ENCODE data around the gene ALDH1B1.

Gene ALDH1B1

DNA sequence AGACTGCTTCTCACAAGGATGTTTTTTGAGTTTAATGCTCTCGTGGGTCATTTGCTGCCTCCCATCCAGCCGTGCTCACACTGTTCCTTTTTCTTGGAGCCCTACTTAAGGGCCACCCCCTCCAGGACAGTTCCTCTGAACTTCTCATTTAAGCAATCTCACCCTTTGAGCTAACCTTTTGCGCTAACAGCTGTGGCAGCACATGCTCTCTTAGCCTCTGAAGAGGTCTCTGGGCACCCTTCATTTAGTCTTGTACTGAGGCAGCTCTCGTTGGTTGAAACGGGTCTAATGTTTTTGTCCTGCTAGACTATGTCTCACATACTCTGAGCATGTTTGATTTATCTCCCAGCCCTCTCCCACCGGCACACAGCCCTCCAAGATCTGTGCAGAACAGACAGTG lies 11.8 kb downstream of the ALDH1B1 start:
- TF ChIP-seq, protein P1, sequence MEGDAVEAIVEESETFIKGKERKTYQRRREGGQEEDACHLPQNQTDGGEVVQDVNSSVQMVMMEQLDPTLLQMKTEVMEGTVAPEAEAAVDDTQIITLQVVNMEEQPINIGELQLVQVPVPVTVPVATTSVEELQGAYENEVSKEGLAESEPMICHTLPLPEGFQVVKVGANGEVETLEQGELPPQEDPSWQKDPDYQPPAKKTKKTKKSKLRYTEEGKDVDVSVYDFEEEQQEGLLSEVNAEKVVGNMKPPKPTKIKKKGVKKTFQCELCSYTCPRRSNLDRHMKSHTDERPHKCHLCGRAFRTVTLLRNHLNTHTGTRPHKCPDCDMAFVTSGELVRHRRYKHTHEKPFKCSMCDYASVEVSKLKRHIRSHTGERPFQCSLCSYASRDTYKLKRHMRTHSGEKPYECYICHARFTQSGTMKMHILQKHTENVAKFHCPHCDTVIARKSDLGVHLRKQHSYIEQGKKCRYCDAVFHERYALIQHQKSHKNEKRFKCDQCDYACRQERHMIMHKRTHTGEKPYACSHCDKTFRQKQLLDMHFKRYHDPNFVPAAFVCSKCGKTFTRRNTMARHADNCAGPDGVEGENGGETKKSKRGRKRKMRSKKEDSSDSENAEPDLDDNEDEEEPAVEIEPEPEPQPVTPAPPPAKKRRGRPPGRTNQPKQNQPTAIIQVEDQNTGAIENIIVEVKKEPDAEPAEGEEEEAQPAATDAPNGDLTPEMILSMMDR (IDR thresholded peaks at IDR 0.05; ENCODE audit: low read depth, low read length), result no peak
- no peak for DNase-seq (ENCODE audit: low read depth in 2 of 2)

DNA sequence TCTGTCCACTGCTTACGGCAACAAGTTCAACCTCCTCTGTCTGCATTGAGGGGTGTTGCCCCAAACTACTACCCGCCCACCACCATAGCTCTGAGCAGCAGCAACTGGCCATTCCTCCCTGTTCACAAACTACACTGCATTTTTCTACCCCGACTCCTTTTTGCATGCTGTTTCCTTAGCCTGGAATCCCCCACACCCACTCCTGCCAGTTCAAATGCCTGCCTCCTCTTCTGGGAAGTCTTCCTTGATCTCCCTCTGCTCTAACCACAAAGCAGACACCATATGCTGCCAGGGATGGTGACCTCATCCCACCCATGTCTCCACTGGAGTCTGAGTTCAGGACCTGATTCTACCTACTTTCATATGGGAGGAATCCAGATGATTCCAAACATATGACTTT lies 13.3 kb downstream of the ALDH1B1 start:
- TF ChIP-seq, protein P1 (IDR thresholded peaks at IDR 0.05; ENCODE audit: low read depth, low read length), result no peak
- no peak for DNase-seq (ENCODE audit: low read depth in 2 of 2)
- H3K4me3 ChIP-seq (replicated peaks in 1 of 2; ENCODE audit: low read depth in 2 of 2, low read length in 2 of 2), result no peak overlapping the region

More for the DNA sequence above, 11.8 kb downstream of the ALDH1B1 start:
- no peak overlapping the region for H3K4me3 ChIP-seq (replicated peaks in 1 of 2; ENCODE audit: low read depth in 2 of 2, low read length in 2 of 2)

DNA sequence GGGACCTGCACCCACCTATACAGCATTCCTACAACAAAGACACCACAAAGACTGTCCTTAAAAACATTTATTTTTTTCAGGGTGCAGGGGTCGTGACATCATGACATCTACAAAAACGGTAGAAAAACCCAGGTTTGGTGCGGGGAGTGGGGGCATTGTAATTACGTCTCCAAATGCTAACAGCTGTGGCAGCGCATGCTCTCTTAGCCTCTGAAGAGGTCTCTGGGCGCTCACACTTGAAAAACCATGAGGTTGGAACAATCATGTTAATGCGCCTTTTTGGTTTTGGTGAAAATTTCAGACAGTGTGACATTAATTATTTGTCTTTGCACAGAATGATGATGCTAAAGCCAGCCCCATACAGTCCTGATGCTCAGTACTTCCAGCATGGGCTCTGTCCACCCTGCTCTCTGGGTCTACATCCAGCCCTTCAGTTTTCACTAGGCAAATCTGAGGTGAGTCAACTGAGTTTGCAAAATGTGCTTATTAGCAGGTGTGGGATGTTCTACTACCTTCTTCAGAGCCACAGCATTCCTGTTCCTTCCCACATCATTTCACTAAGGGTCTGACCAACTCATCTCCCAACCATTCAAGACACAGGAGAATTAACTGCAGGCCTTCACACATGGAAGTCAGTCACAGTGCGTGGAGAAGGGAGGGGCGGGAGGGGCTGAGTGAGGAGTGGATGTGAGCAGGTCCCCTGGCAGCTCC lies 14.1 kb downstream of the ALDH1B1 start:
- no peak for DNase-seq (ENCODE audit: low read depth in 2 of 2)
- TF ChIP-seq, protein P1 (IDR thresholded peaks at IDR 0.05; ENCODE audit: low read depth, low read length), result no peak
- no peak overlapping the region for H3K4me3 ChIP-seq (replicated peaks in 1 of 2; ENCODE audit: low read depth in 2 of 2, low read length in 2 of 2)

DNA sequence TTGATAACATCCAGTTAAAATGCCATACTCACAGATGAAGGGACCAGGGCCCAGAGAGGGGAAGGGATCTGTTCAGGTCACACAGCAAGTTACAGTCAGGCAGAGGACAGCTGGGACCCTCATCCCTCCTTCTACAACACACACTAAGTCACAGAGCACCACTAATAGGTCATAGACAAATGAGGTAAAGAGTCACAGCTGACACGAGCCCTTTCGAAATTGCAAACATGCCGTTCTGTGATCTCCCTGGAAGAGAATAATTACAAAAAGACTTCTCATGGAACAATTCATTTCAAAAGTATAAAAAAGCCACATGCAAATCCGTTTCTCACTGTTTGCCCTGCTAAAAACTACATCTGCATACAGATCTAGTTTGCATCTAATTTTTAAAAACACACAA lies 16.2 kb downstream of the ALDH1B1 start:
- H3K4me3 ChIP-seq (replicated peaks in 1 of 2; ENCODE audit: low read depth in 2 of 2, low read length in 2 of 2), result no peak overlapping the region
- DNase-seq (ENCODE audit: low read depth in 2 of 2), result no peak
- TF ChIP-seq, protein P1 (IDR thresholded peaks at IDR 0.05; ENCODE audit: low read depth, low read length), result no peak

DNA sequence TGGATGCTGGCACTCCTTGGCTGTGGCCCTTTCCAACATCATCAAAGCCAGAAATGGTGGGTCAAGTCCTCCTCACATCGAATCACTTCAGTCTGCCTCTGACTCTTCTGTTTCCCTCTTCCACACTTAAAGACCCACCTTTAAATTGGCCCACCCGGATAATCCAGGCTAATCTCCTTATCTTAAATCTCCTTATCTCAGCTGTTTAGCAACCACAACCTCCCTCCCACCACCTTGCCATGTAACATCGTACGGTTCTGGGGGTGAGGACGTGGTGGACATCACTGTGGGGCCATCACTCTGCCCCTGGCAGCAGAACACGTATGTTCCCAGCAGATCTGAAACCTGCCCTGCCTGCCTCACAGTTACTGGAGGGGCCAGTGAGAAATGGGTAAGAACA lies 20.2 kb downstream of the ALDH1B1 start:
- no peak overlapping the region for H3K4me3 ChIP-seq (replicated peaks in 1 of 2; ENCODE audit: low read depth in 2 of 2, low read length in 2 of 2)
- TF ChIP-seq, protein P1 (IDR thresholded peaks at IDR 0.05; ENCODE audit: low read depth, low read length), result no peak
- no peak for DNase-seq (ENCODE audit: low read depth in 2 of 2)

DNA sequence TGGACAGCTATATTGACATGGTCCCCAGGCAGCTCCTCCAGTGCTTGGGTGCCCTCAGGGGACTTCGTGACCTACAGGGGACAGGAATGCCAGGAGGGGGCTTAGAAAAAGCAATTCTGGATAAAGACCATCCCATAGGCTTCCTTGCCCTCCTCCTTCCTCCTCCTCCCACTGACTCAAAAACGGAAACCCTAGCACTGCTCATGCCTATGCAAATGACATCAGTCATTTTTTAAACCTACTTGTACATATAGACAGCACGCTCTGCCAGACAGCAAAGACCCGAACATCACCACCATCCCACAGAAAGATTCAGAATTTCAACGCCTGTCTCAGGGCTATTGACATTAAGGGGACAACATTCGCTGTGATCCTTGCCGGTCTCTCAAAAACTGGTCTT lies 20.8 kb downstream of the ALDH1B1 start:
- no peak overlapping the region for H3K4me3 ChIP-seq (replicated peaks in 1 of 2; ENCODE audit: low read depth in 2 of 2, low read length in 2 of 2)
- no peak for DNase-seq (ENCODE audit: low read depth in 2 of 2)
- TF ChIP-seq, protein P1 (IDR thresholded peaks at IDR 0.05; ENCODE audit: low read depth, low read length), result no peak

Data from cardiac fibroblast (primary cell).